Measurements from ENCODE around the gene JMJD7. TPM values are rescaled to one million over a fixed set of nuclear protein-coding genes. Genes with fewer than 3 reads are reported as not detected.
A peak's percentile ranks its signal among the peaks of the same experiment; 100 is the strongest.

The JMJD7 gene
- polyA plus RNA-seq, 1 donor, result 10.9 TPM

GRCh38 chr15:41801185-41801584 lies 26.7 kb upstream of the JMJD7 start:
- no peak for DNase-seq

- DNase-seq, result no peak
These were observed 25.9 kb upstream of the JMJD7 start for GRCh38 chr15:41801850-41802455.

- DNase-seq, result no peak
These were observed 23.5 kb upstream of the JMJD7 start for GRCh38 chr15:41804361-41804760.

GRCh38 chr15:41804916-41805666 lies 22.8 kb upstream of the JMJD7 start:
- no peak for DNase-seq

GRCh38 chr15:41805711-41806110 lies 22.2 kb upstream of the JMJD7 start:
- DNase-seq, result no peak

GRCh38 chr15:41806291-41807181 lies 21.4 kb upstream of the JMJD7 start:
- no peak for DNase-seq

- no peak for DNase-seq
These were observed 18.8 kb upstream of the JMJD7 start for GRCh38 chr15:41809121-41809520.

GRCh38 chr15:41809526-41810220 lies 18.2 kb upstream of the JMJD7 start:
- DNase-seq, result no peak

GRCh38 chr15:41810651-41811431 lies 17.1 kb upstream of the JMJD7 start:
- no peak for DNase-seq

GRCh38 chr15:41811432-41812195 lies 16.3 kb upstream of the JMJD7 start:
- DNase-seq, result peak; percentile 79

GRCh38 chr15:41812820-41813375 lies 15.0 kb upstream of the JMJD7 start:
- DNase-seq, result no peak

- no peak for DNase-seq
These were observed 14.5 kb upstream of the JMJD7 start for GRCh38 chr15:41813426-41813825.

GRCh38 chr15:41814534-41814933 lies 13.4 kb upstream of the JMJD7 start:
- no peak for DNase-seq

GRCh38 chr15:41816788-41817187 lies 11.1 kb upstream of the JMJD7 start:
- DNase-seq, result no peak

GRCh38 chr15:41817327-41817726 lies 10.6 kb upstream of the JMJD7 start:
- no peak for DNase-seq

GRCh38 chr15:41817781-41818180 lies 10.1 kb upstream of the JMJD7 start:
- no peak for DNase-seq

GRCh38 chr15:41819455-41820050 lies 8.3 kb upstream of the JMJD7 start:
- no peak for DNase-seq

GRCh38 chr15:41820791-41821423 lies 7.0 kb upstream of the JMJD7 start:
- no peak for DNase-seq

- no peak for DNase-seq
These were observed 6.1 kb upstream of the JMJD7 start for GRCh38 chr15:41821831-41822230.

GRCh38 chr15:41822471-41822870 lies 5.4 kb upstream of the JMJD7 start:
- DNase-seq, result no peak
